SU-DHL-6 (cell line): ENCODE measurements around the gene IL37.

Source experiments
- H2AFZ ChIP-seq: fragments of 200-600 bp; sonication (generic); 2 replicates; pipeline ENCODE4 v1.6.1; 2014; ENCODE audit warnings: low read depth, mild to moderate bottlenecking, moderate library complexity, mixed read lengths, antibody characterized with exemption, low read length; ENCODE audit not compliant: severe bottlenecking
- H3F3A ChIP-seq: fragments of 200-600 bp; shearing (Covaris generic); 2 replicates; pipeline ENCODE4 v1.6.0; 2016; ENCODE audit warnings: antibody characterized with exemption, mild to moderate bottlenecking; ENCODE audit not compliant: insufficient read depth
- H3K27ac ChIP-seq: fragments of 200-600 bp; sonication (generic); 2 replicates; pipeline ENCODE4 v1.5.1; 2016; ENCODE audit warnings: low read depth, mild to moderate bottlenecking, low read length, moderate library complexity, mixed read lengths
- H3K27me3 ChIP-seq: fragments of 200-600 bp; sonication (generic), shearing (Covaris generic); 2 replicates; pipeline ENCODE4 v1.6.0; 2014; ENCODE audit warnings: mild to moderate bottlenecking, low read length
- H3K36me3 ChIP-seq: fragments of 200-600 bp; sonication (generic); 2 replicates; pipeline ENCODE4 v1.6.1; 2014; ENCODE audit warnings: mild to moderate bottlenecking, low read length, mixed read lengths
- H3K4me2 ChIP-seq: fragments of 300-600, 200-600 bp; shearing (Covaris generic), sonication (generic); 2 replicates; pipeline ENCODE4 v1.6.0; 2014; ENCODE audit warnings: low read length, low read depth, mild to moderate bottlenecking; ENCODE audit not compliant: poor library complexity, severe bottlenecking
- H3K4me3 ChIP-seq: fragments of 200-600 bp; sonication (generic); 2 replicates; pipeline ENCODE4 v1.5.1; 2014; ENCODE audit warnings: antibody characterized with exemption, low read length, mild to moderate bottlenecking, mixed read lengths; ENCODE audit not compliant: insufficient read depth, poor library complexity, severe bottlenecking
- H3K79me2 ChIP-seq: fragments of 200-600 bp; sonication (generic); 2 replicates; pipeline ENCODE4 v1.6.1; 2014; ENCODE audit warnings: mild to moderate bottlenecking, low read length, moderate library complexity; ENCODE audit not compliant: insufficient read depth
- H3K9ac ChIP-seq: fragments of 200-600 bp; sonication (generic); 2 replicates; pipeline ENCODE4 v1.7.0; 2014; ENCODE audit warnings: mild to moderate bottlenecking, low read length
- H3K9me2 ChIP-seq: fragments of 200-600 bp; sonication (generic); replicated peaks from 2 replicates; pipeline ENCODE4 v1.6.1; 2014; ENCODE audit warnings: low read length; ENCODE audit not compliant: insufficient read depth
- H3K9me3 ChIP-seq: fragments of 200-600 bp; sonication (generic); 2 replicates; pipeline ENCODE4 v1.6.1; 2014; ENCODE audit warnings: low read length, mixed read lengths; ENCODE audit not compliant: insufficient read depth
- H4K20me1 ChIP-seq: fragments of 200-600 bp; sonication (generic); 2 replicates; pipeline ENCODE4 v1.6.1; 2014; ENCODE audit warnings: low read depth, mild to moderate bottlenecking, antibody characterized with exemption, low read length, moderate library complexity, mixed read lengths
- CTCF ChIP-seq: fragments of 200-600 bp; sonication (generic); IDR thresholded peaks from one replicate; pipeline ENCODE4 v1.5.1; 2017; ENCODE audit warnings: antibody characterized with exemption, mild to moderate bottlenecking, low read length, moderate library complexity; ENCODE audit not compliant: insufficient read depth, poor library complexity, severe bottlenecking
- EZH2phosphoT487 ChIP-seq: fragments of 200-600 bp; sonication (generic), shearing (Covaris generic); conservative IDR thresholded peaks from 2 replicates; pipeline ENCODE4 v1.6.1; 2018; ENCODE audit warnings: mild to moderate bottlenecking, antibody characterized with exemption, low read length, moderate library complexity, mixed read lengths

IL37 gene

DNA sequence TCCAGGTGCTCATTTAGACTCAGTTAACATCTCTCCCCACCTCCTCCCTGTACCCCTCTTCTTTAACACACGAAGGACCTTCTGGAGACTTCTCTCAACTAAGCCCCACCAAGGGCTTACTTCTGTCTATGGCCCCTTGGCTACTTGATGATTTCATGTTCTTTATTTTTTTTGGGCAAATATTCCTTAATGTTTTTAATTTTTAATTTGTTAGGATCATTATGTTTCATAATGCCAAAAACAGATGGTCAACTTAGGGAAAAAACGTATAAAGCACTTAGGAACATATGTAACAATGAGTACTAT, 25.9 kb downstream of the IL37 start:
- Histone ChIP-seq H3K9ac (no peak overlapping the region), H4K20me1 (no peaks in the 10 kb centered on the region), H3K9me2 (no peaks in the 10 kb centered on the region), H3F3A (no peaks in the 10 kb centered on the region), H3K4me3 (no peak overlapping the region), H2AFZ (no peak overlapping the region), H3K36me3 (no peaks in the 10 kb centered on the region), H3K4me2 (no peak overlapping the region), H3K27me3 (no peaks in the 10 kb centered on the region), H3K9me3 (no peaks in the 10 kb centered on the region), H3K27ac (no peak overlapping the region), H3K79me2 (no peaks in the 10 kb centered on the region)
- TF ChIP-seq EZH2phosphoT487, result no peak
- no peak for TF ChIP-seq CTCF

GRCh38 chr2:112938904-112939303, 27.9 kb downstream of the IL37 start:
- Histone ChIP-seq H2AFZ (no peak overlapping the region), H3K9me3 (no peaks in the 10 kb centered on the region), H3K27me3 (no peaks in the 10 kb centered on the region), H3K27ac (no peak overlapping the region), H3K36me3 (no peaks in the 10 kb centered on the region), H3F3A (no peaks in the 10 kb centered on the region), H4K20me1 (no peaks in the 10 kb centered on the region), H3K9me2 (no peaks in the 10 kb centered on the region), H3K79me2 (no peaks in the 10 kb centered on the region), H3K4me2 (no peak overlapping the region), H3K9ac (no peak overlapping the region), H3K4me3 (no peak overlapping the region)
- TF ChIP-seq CTCF, result no peak
- TF ChIP-seq EZH2phosphoT487, result no peak

- Histone ChIP-seq H3K9ac (no peak overlapping the region), H3K4me3 (no peak overlapping the region), H2AFZ (no peak overlapping the region), H3K79me2 (no peaks in the 10 kb centered on the region), H3K9me2 (no peaks in the 10 kb centered on the region), H3K27ac (no peak overlapping the region), H3K9me3 (no peaks in the 10 kb centered on the region), H3K36me3 (no peaks in the 10 kb centered on the region), H4K20me1 (no peaks in the 10 kb centered on the region), H3K27me3 (no peaks in the 10 kb centered on the region), H3K4me2 (no peak overlapping the region), H3F3A (no peaks in the 10 kb centered on the region)
- TF ChIP-seq CTCF (no peak), EZH2phosphoT487 (no peak)
These were observed 28.5 kb downstream of the IL37 start for GRCh38 chr2:112939425-112939824.
